ENCODE data around the gene CLCA1. TPM values are rescaled to one million over a fixed set of nuclear protein-coding genes. Genes with fewer than 3 reads are reported as not detected.

The CLCA1 gene
- total RNA-seq, 2 donors from 2014 or later: not detected

DNA sequence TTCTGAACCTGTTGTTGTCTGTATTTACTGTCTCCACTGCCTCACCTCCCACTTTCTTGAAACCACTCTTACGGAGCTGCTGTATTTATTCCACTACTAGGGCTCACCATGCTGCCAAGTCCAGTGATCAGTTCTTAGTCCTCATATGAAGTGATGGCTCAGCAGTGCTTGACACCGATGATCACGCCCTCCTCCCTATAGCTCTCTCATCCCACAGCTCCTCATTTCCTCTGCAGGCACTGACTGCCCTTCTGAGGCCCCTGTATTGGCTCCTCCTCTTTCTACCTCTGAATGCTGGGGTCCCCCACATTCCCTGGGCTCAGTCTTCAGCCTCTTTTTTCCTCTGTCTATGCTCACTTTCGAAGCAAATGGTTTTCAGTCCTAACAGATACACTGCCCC lies 3.4 kb downstream of the CLCA1 start:
- Mint-ChIP-seq H3K27me3 (peaks cover 14 to 27% of the 10 kb centered on the region in 2 donors), H3K27ac (no peak overlapping the region), H3K9me3 (no peaks in the 10 kb centered on the region), H3K4me3 (no peak overlapping the region), H3K36me3 (no peaks in the 10 kb centered on the region), H3K4me1 (ENCODE audit: low read depth in 2 of 2) (no peaks in the 10 kb centered on the region)
- no peak for DNase-seq (ENCODE audit: low spot score)
- no peak for ATAC-seq

DNA sequence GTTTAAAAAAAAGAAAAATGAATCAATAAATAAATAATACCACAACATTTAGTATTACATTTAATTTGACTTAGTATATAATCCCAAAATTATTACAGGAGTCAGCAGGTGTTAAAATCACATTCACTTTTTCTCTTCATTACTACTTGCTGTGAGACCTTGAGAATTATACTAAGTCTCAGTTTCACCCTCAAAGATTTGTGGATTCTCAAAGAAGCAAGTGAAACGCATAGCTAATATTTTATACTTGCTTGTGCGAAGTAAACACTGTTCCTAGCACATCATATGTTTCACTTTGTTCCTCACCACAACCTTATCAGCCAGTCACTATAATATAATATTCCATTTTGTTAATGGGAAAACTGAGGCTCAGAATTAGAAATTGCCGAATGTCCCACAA lies 4.0 kb downstream of the CLCA1 start:
- no peak for ATAC-seq
- Mint-ChIP-seq H3K4me1 (ENCODE audit: low read depth in 2 of 2) (no peaks in the 10 kb centered on the region), H3K27ac (no peak overlapping the region), H3K27me3 (peaks cover 14 to 27% of the 10 kb centered on the region in 2 donors), H3K4me3 (no peak overlapping the region), H3K9me3 (no peaks in the 10 kb centered on the region), H3K36me3 (no peaks in the 10 kb centered on the region)
- DNase-seq (ENCODE audit: low spot score): no peak

DNA sequence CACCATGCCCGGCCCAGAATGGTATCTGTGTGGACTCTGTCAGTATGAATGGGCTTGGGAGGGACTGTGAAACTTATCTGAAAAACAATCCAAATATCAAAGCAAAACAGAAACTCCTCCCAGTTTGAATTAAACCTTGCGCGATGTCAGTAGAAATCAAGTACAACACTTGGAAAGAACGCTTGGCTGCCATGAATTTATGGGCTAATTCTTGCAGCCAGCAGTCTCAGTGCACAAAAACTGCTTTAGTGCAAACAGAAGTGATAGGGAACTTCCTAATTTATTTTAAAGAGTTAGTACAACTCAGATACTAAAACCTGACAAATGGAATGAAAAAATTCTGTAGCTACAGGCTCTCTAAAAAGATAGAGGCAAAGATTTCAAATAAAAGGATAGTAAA lies 8.5 kb downstream of the CLCA1 start:
- H3K27ac Mint-ChIP-seq: no peak overlapping the region
- H3K4me3 Mint-ChIP-seq: no peak overlapping the region
- no peaks in the 10 kb centered on the region for H3K9me3 Mint-ChIP-seq
- ATAC-seq (no peak), DNase-seq (ENCODE audit: low spot score) (no peak)
- no peaks in the 10 kb centered on the region for H3K36me3 Mint-ChIP-seq
- H3K4me1 Mint-ChIP-seq (ENCODE audit: low read depth in 2 of 2): no peaks in the 10 kb centered on the region
- H3K27me3 Mint-ChIP-seq: peaks cover 4 to 23% of the 10 kb centered on the region in 2 donors

DNA sequence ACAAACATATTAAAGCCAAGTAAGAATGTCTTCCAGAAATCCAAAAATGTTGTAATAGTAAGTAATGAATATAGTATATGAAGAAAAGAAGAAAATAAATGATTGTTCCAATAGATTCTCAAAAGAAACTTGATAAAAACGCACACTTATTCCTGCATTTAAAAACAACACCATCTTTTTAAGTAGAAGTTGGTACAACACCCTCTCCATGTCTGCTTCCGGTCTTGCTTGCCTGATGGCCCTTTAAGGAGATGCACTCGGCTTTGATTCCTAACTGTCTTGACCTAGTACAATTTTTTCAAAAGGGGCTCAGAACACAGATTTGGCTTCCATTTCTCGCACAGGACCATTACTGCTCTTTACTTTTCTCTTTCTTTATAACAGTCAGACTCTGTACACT lies 9.0 kb downstream of the CLCA1 start:
- H3K27ac Mint-ChIP-seq: no peak overlapping the region
- no peaks in the 10 kb centered on the region for H3K4me1 Mint-ChIP-seq (ENCODE audit: low read depth in 2 of 2)
- no peak overlapping the region for H3K4me3 Mint-ChIP-seq
- no peak for ATAC-seq
- H3K27me3 Mint-ChIP-seq: peaks cover 2 to 19% of the 10 kb centered on the region in 2 donors
- H3K9me3 Mint-ChIP-seq: no peaks in the 10 kb centered on the region
- H3K36me3 Mint-ChIP-seq: no peaks in the 10 kb centered on the region
- no peak for DNase-seq (ENCODE audit: low spot score)

- no peak overlapping the region for H3K27ac Mint-ChIP-seq
- H3K4me1 Mint-ChIP-seq (ENCODE audit: low read depth in 2 of 2): no peaks in the 10 kb centered on the region
- no peak for ATAC-seq
These were observed 9.9 kb downstream of the CLCA1 start for GRCh38 chr1:86478416-86479156.

GRCh38 chr1:86481966-86482365 lies 13.2 kb downstream of the CLCA1 start:
- Mint-ChIP-seq H3K27me3 (peaks cover 14 to 28% of the 10 kb centered on the region in 2 donors), H3K9me3 (no peaks in the 10 kb centered on the region), H3K4me3 (no peak overlapping the region), H3K27ac (no peak overlapping the region), H3K36me3 (no peaks in the 10 kb centered on the region), H3K4me1 (ENCODE audit: low read depth in 2 of 2) (no peaks in the 10 kb centered on the region)
- ATAC-seq (no peak), DNase-seq (ENCODE audit: low spot score) (no peak)

More at GRCh38 chr1:86478416-86479156, 9.9 kb downstream of the CLCA1 start:
- H3K9me3 Mint-ChIP-seq: no peaks in the 10 kb centered on the region
- H3K4me3 Mint-ChIP-seq: no peak overlapping the region
- H3K36me3 Mint-ChIP-seq: no peaks in the 10 kb centered on the region
- DNase-seq (ENCODE audit: low spot score): no peak
- peaks cover 2 to 21% of the 10 kb centered on the region in 2 donors for H3K27me3 Mint-ChIP-seq

- no peak for DNase-seq (ENCODE audit: low spot score)
- Mint-ChIP-seq H3K36me3 (no peaks in the 10 kb centered on the region), H3K4me1 (ENCODE audit: low read depth in 2 of 2) (no peaks in the 10 kb centered on the region), H3K9me3 (no peaks in the 10 kb centered on the region), H3K27ac (no peak overlapping the region), H3K27me3 (peaks cover 13 to 19% of the 10 kb centered on the region in 2 donors), H3K4me3 (no peak overlapping the region)
- ATAC-seq: peak; percentile 46 to 60
These were observed 18.5 kb downstream of the CLCA1 start for GRCh38 chr1:86487131-86487810.

DNA sequence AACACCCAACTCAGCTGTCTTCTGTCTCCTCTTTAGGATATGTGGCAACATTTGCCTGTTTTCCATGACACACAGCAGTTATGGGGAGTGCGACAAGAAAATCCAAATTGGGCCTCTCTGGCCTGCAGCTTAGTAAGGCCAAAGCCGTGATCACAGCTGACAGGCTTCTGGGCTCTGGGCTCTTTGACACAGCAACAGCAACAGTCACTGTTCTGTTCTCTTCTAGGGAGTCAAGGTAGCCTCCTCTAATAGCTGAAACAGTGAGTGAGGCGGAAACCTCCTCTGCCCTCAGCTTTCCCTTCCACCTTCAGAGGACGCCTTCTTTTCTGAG lies 19.0 kb downstream of the CLCA1 start:
- no peaks in the 10 kb centered on the region for H3K9me3 Mint-ChIP-seq
- peak in 1 of 2 donors; percentile 6 for ATAC-seq
- H3K4me1 Mint-ChIP-seq (ENCODE audit: low read depth in 2 of 2): no peaks in the 10 kb centered on the region
- no peaks in the 10 kb centered on the region for H3K36me3 Mint-ChIP-seq
- H3K27ac Mint-ChIP-seq: no peak overlapping the region
- H3K4me3 Mint-ChIP-seq: no peak overlapping the region
- DNase-seq (ENCODE audit: low spot score): no peak
- peaks cover 18 to 24% of the 10 kb centered on the region in 2 donors for H3K27me3 Mint-ChIP-seq

- ATAC-seq (no peak), DNase-seq (ENCODE audit: low spot score) (no peak)
- Mint-ChIP-seq H3K9me3 (no peaks in the 10 kb centered on the region), H3K4me3 (no peak overlapping the region), H3K4me1 (ENCODE audit: low read depth in 2 of 2) (no peaks in the 10 kb centered on the region), H3K27me3 (peaks cover 14 to 17% of the 10 kb centered on the region in 2 donors), H3K36me3 (no peaks in the 10 kb centered on the region), H3K27ac (no peak overlapping the region)
These were observed 20.6 kb downstream of the CLCA1 start for GRCh38 chr1:86489242-86489878.

DNA sequence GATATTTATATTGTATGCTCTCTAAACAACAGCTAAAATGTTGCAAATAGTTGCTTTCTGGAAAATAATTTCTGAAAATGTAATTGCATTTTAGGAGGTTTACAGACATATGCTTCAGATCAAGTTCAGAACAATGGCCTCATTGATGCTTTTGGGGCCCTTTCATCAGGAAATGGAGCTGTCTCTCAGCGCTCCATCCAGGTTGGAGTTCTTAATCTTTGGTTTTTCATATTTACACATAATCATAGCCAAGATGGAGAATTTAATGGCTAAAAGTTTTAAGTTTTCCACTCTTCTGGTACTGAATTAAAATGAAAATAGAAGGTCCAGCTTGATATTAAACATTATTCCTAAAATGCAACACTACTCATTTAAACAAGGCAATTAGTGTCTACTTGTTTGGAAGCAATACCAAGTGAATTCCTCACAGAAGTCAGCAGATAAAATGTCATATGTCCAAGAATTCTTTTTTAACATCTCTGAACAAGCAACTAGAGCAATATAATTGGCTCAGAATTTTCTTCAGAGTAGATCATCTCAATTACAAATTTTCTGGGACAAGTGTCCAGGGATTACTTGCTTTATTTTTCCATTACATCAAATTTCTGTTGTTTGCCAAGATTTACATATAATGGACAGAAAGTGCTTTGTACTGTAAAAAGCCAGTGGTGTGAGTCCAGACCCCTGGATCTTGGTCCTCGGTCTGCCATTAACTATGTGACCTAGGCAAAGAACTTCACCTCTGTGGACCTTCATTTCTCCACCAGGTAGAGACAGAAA lies 22.6 kb downstream of the CLCA1 start:
- ATAC-seq: no peak
- no peak overlapping the region for H3K27ac Mint-ChIP-seq
- peaks cover 10 to 12% of the 10 kb centered on the region in 2 donors for H3K27me3 Mint-ChIP-seq
- no peaks in the 10 kb centered on the region for H3K9me3 Mint-ChIP-seq
- no peak overlapping the region for H3K4me3 Mint-ChIP-seq
- no peak for DNase-seq (ENCODE audit: low spot score)
- H3K36me3 Mint-ChIP-seq: no peaks in the 10 kb centered on the region
- H3K4me1 Mint-ChIP-seq (ENCODE audit: low read depth in 2 of 2): no peaks in the 10 kb centered on the region

GRCh38 chr1:86498281-86498680 lies 29.6 kb downstream of the CLCA1 start:
- H3K27ac Mint-ChIP-seq: no peak overlapping the region
- H3K4me3 Mint-ChIP-seq: no peak overlapping the region
- no peaks in the 10 kb centered on the region for H3K36me3 Mint-ChIP-seq
- ATAC-seq (no peak), DNase-seq (ENCODE audit: low spot score) (no peak)
- no peaks in the 10 kb centered on the region for H3K9me3 Mint-ChIP-seq
- peaks cover 6 to 8% of the 10 kb centered on the region in 2 donors for H3K4me1 Mint-ChIP-seq (ENCODE audit: low read depth in 2 of 2)
- H3K27me3 Mint-ChIP-seq: peaks cover 11 to 20% of the 10 kb centered on the region in 2 donors

GRCh38 chr1:86499987-86500593 lies 31.4 kb downstream of the CLCA1 start:
- H3K4me3 Mint-ChIP-seq: no peak overlapping the region
- H3K9me3 Mint-ChIP-seq: no peaks in the 10 kb centered on the region
- H3K36me3 Mint-ChIP-seq: no peaks in the 10 kb centered on the region
- no peak overlapping the region for H3K27ac Mint-ChIP-seq
- peaks cover 6 to 8% of the 10 kb centered on the region in 2 donors for H3K4me1 Mint-ChIP-seq (ENCODE audit: low read depth in 2 of 2)
- peaks cover 14 to 25% of the 10 kb centered on the region in 2 donors for H3K27me3 Mint-ChIP-seq
- ATAC-seq (peak; percentile 68 to 69), DNase-seq (ENCODE audit: low spot score) (no peak)

DNA sequence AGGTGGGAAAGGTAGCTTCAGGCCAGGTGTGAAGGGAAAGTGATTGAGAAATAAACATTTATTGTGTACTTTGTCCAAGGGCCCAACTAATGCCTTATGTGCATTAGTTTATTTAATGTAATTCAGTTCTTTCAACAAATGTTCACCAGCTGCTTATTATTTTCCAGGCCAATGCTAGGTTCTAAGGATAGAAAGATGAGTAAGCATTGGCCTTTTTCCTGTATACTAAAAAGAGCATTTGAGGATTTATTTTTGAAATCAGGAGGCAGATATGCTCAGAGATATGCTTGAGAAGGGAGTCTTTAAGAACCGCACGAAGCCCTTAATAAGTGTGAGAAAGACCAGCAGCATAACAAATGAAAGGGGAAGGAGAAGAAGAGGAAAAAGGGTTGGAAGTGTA lies 32.0 kb downstream of the CLCA1 start:
- Mint-ChIP-seq H3K4me1 (ENCODE audit: low read depth in 2 of 2) (peaks cover 6 to 8% of the 10 kb centered on the region in 2 donors), H3K27ac (no peak overlapping the region), H3K9me3 (no peaks in the 10 kb centered on the region), H3K4me3 (no peak overlapping the region), H3K36me3 (no peaks in the 10 kb centered on the region), H3K27me3 (peaks cover 14 to 31% of the 10 kb centered on the region in 2 donors)
- DNase-seq (ENCODE audit: low spot score) (no peak), ATAC-seq (no peak)

All from natural killer cell treated with Interleukin-12 subunit alpha and Interleukin-12 subunit beta and Interleukin-15 and Interleukin-18, amount 100 ng/mL, for 72 hours (primary cell).